ENCODE data around the gene HERC2. TPM values are rescaled to one million over a fixed set of nuclear protein-coding genes. Genes with fewer than 3 reads are reported as not detected.

HERC2 gene
- total RNA-seq, 2 experiments from 2014 or later = 36.0 to 36.5 TPM

DNA sequence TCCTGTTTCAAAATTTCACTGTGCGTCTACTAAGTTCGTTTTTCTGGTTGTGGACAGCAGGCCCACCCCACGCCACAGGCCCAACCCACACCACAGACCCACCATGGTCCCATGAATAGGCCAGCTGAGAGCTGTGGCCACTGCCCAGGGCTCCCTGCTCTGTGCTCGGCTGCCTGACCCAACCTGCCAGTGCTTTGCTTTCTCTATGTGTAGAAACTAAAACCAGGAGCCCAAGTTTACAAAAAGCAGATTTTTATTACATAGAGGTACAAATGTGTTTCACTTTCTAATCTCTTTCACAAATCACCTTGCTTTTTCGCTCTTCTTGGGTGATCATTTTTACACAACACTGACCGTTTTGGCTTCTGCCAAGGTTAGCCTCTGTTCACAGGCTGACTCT is 69.1 kb downstream of the HERC2 start:
- no peak overlapping the region for H3K27ac Mint-ChIP-seq
- intact Hi-C loops (cut with DNase I, micrococcal nuclease) = no loop called here

DNA sequence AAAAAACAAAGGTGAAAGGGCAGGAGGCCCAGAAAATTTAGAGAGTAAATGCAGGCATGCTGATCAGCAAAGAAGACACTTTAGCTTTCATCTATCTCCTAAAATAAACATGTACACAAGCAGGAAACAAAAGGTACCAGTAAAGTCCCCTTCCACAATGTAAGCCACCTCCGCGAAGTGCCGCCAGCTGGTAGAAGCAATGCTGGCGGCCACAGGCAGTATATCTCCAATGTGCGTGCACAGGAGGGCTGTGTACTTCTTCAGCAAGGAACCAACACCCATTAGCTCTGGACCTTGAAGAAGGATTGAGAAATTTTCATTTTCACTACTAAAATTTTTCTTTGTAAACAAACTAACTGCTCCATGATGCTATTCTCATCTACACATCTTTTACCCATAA is 75.4 kb downstream of the HERC2 start:
- no peak for ATAC-seq (ENCODE audit: poor library complexity)
- CTCF ChIA-PET = no interaction called here

More for the DNA sequence above, 69.1 kb downstream of the HERC2 start:
- Histone ChIP-seq H3K4me1 (ENCODE audit: insufficient read depth, low read length) (no peaks in the 10 kb centered on the region), H3K4me3 (ENCODE audit: low read length) (no peak overlapping the region), H3K36me3 (ENCODE audit: insufficient read depth, low read length) (peaks cover 48% of the 10 kb centered on the region), H3K9me3 (ENCODE audit: control insufficient read depth in 1 of 2, insufficient read depth in 1 of 2, low read length in 2 of 2) (peaks cover 0 to 9% of the 10 kb centered on the region in 2 experiments), H3K27me3 (ENCODE audit: control insufficient read depth in 1 of 2, insufficient read depth in 2 of 2, low read length in 2 of 2) (no peaks in the 10 kb centered on the region), H3K27ac (ENCODE audit: low read depth in 1 of 2, low read length in 2 of 2) (no peak overlapping the region)
- Mint-ChIP-seq H3K9me3 (no peaks in the 10 kb centered on the region), H3K4me1 (ENCODE audit: low read depth) (no peaks in the 10 kb centered on the region), H3K4me3 (no peak overlapping the region), H3K27me3 (no peaks in the 10 kb centered on the region), H3K36me3 (ENCODE audit: low read depth) (peaks cover 83% of the 10 kb centered on the region)
- DNase-seq (no peak), ATAC-seq (ENCODE audit: poor library complexity) (no peak)
- ChIA-PET CTCF (no interaction called here), POLR2A (no interaction called here)
- TF ChIP-seq, protein P1, sequence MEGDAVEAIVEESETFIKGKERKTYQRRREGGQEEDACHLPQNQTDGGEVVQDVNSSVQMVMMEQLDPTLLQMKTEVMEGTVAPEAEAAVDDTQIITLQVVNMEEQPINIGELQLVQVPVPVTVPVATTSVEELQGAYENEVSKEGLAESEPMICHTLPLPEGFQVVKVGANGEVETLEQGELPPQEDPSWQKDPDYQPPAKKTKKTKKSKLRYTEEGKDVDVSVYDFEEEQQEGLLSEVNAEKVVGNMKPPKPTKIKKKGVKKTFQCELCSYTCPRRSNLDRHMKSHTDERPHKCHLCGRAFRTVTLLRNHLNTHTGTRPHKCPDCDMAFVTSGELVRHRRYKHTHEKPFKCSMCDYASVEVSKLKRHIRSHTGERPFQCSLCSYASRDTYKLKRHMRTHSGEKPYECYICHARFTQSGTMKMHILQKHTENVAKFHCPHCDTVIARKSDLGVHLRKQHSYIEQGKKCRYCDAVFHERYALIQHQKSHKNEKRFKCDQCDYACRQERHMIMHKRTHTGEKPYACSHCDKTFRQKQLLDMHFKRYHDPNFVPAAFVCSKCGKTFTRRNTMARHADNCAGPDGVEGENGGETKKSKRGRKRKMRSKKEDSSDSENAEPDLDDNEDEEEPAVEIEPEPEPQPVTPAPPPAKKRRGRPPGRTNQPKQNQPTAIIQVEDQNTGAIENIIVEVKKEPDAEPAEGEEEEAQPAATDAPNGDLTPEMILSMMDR (IDR thresholded peaks at IDR 0.05) = no peak

DNA sequence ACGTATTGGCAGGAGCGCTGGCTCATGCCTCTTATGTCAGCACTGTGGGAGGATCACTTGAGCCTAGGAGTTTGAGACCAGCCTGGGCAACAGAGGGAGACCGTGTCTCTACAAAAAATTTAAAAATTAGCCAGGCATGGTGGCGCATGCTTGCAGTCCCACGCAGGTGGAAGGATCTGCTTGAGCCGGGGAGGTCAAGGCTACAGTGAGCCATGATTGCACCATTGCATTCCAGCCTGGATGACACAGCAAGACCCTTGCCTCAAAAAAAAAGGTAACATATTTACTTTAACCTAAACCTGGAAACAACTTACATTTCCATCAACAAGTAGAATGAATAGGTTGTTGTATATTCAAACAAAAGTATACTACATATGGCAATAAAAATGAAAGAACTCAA is 78.1 kb downstream of the HERC2 start:
- Mint-ChIP-seq H3K4me1 (ENCODE audit: low read depth) (no peaks in the 10 kb centered on the region), H3K9me3 (no peaks in the 10 kb centered on the region), H3K27ac (no peak overlapping the region), H3K4me3 (no peak overlapping the region), H3K27me3 (no peaks in the 10 kb centered on the region), H3K36me3 (ENCODE audit: low read depth) (peaks cover 84% of the 10 kb centered on the region)
- CTCF ChIA-PET = no interaction called here
- no peaks in the 10 kb centered on the region for H3K4me1 ChIP-seq (ENCODE audit: insufficient read depth, low read length)
- H3K36me3 ChIP-seq (ENCODE audit: insufficient read depth, low read length) = peaks cover 52% of the 10 kb centered on the region
- no peak for DNase-seq
- no peak for ATAC-seq (ENCODE audit: poor library complexity)
- no peaks in the 10 kb centered on the region for H3K27me3 ChIP-seq (ENCODE audit: control insufficient read depth in 1 of 2, insufficient read depth in 2 of 2, low read length in 2 of 2)
- no peak overlapping the region for H3K4me3 ChIP-seq (ENCODE audit: low read length)
- POLR2A ChIA-PET = no interaction called here
- H3K27ac ChIP-seq (ENCODE audit: low read depth in 1 of 2, low read length in 2 of 2) = no peak overlapping the region
- H3K9me3 ChIP-seq (ENCODE audit: control insufficient read depth in 1 of 2, insufficient read depth in 1 of 2, low read length in 2 of 2) = peaks cover 0 to 7% of the 10 kb centered on the region in 2 experiments
- TF ChIP-seq, protein P1 (IDR thresholded peaks at IDR 0.05) = no peak
- intact Hi-C loops (cut with DNase I, micrococcal nuclease) = loop anchor here in 1 of 2 experiments (10.0 kb wide), 1 partner anchor 49 kb away; no protein-coding TSS in a partner anchor

More for the DNA sequence above, 75.4 kb downstream of the HERC2 start:
- intact Hi-C loops (cut with DNase I, micrococcal nuclease) = loop anchor here in 1 of 2 experiments (10.0 kb wide), 1 partner anchor 52 kb away; no protein-coding TSS in a partner anchor
- H3K36me3 ChIP-seq (ENCODE audit: insufficient read depth, low read length) = peaks cover 56% of the 10 kb centered on the region
- Mint-ChIP-seq H3K36me3 (ENCODE audit: low read depth) (peaks cover 82% of the 10 kb centered on the region), H3K27ac (no peak overlapping the region), H3K4me1 (ENCODE audit: low read depth) (no peaks in the 10 kb centered on the region), H3K9me3 (no peaks in the 10 kb centered on the region), H3K27me3 (no peaks in the 10 kb centered on the region), H3K4me3 (no peak overlapping the region)
- H3K27me3 ChIP-seq (ENCODE audit: control insufficient read depth in 1 of 2, insufficient read depth in 2 of 2, low read length in 2 of 2) = no peaks in the 10 kb centered on the region
- POLR2A ChIA-PET = no interaction called here
- DNase-seq = no peak
- TF ChIP-seq, protein P1 (IDR thresholded peaks at IDR 0.05) = no peak
- H3K27ac ChIP-seq (ENCODE audit: low read depth in 1 of 2, low read length in 2 of 2) = no peak overlapping the region
- H3K9me3 ChIP-seq (ENCODE audit: control insufficient read depth in 1 of 2, insufficient read depth in 1 of 2, low read length in 2 of 2) = peaks cover 0 to 13% of the 10 kb centered on the region in 2 experiments
- H3K4me1 ChIP-seq (ENCODE audit: insufficient read depth, low read length) = no peaks in the 10 kb centered on the region
- no peak overlapping the region for H3K4me3 ChIP-seq (ENCODE audit: low read length)

All from CD4-positive, alpha-beta T cell (primary cell).